OCI-LY1 (cell line): ENCODE measurements around the gene ABHD6.

ENCODE experiments used
- H2AFZ ChIP-seq: fragments of 200-600 bp; sonication (generic), shearing (Covaris generic); 2 replicates; pipeline ENCODE4 v1.6.0; 2014; ENCODE audit warnings: antibody characterized with exemption, mild to moderate bottlenecking, low read length
- H3F3A ChIP-seq: fragments of 200-600 bp; sonication (generic), shearing (Covaris generic); 2 replicates; pipeline ENCODE4 v1.6.0; 2014; ENCODE audit warnings: mild to moderate bottlenecking, antibody characterized with exemption, low read length, moderate library complexity; ENCODE audit not compliant: insufficient read depth
- H3K27ac ChIP-seq: fragments of 200-600 bp; sonication (generic); 2 replicates; pipeline ENCODE4 v1.5.1; 2014; ENCODE audit warnings: low read length, mixed run types, mild to moderate bottlenecking, low read depth; ENCODE audit not compliant: poor library complexity, severe bottlenecking
- H3K27me3 ChIP-seq: fragments of 200-600 bp; sonication (generic); 2 replicates; pipeline ENCODE4 v1.6.0; 2014; ENCODE audit warnings: antibody characterized with exemption, mild to moderate bottlenecking, low read length, moderate library complexity; ENCODE audit not compliant: insufficient read depth
- H3K36me3 ChIP-seq: fragments of 200-600 bp; sonication (generic); 2 replicates; pipeline ENCODE4 v1.6.1; 2014; ENCODE audit warnings: mild to moderate bottlenecking, antibody characterized with exemption, low read length, moderate library complexity, mixed read lengths; ENCODE audit not compliant: insufficient read depth
- H3K4me1 ChIP-seq: fragments of 200-600 bp; sonication (generic); 2 replicates; pipeline ENCODE4 v1.5.1; 2014; ENCODE audit warnings: mild to moderate bottlenecking, low read length, moderate library complexity; ENCODE audit not compliant: insufficient read depth, severe bottlenecking
- H3K4me2 ChIP-seq: fragments of 200-600 bp; sonication (generic), shearing (Covaris generic); 2 replicates; pipeline ENCODE4 v1.6.1; 2014; ENCODE audit warnings: low read length
- H3K4me3 ChIP-seq: fragments of 200-600 bp; sonication (generic); 2 replicates; pipeline ENCODE4 v1.5.1; 2014; ENCODE audit warnings: low read length, low read depth, mild to moderate bottlenecking, mixed read lengths; ENCODE audit not compliant: poor library complexity, severe bottlenecking
- H3K79me2 ChIP-seq: fragments of 200-600 bp; shearing (Covaris generic); 2 replicates; pipeline ENCODE4 v1.6.1; 2016; ENCODE audit warnings: mixed run types, low read length, mixed read lengths; ENCODE audit not compliant: insufficient read depth
- H3K9ac ChIP-seq: fragments of 200-600 bp; sonication (generic), shearing (Covaris generic); 2 replicates; pipeline ENCODE4 v1.6.1; 2014; ENCODE audit warnings: mild to moderate bottlenecking, low read length, mixed read lengths
- H3K9me2 ChIP-seq: fragments of 200-600 bp; sonication (generic), shearing (Covaris generic); 2 replicates; pipeline ENCODE4 v1.6.1; 2014; ENCODE audit warnings: low read depth, mild to moderate bottlenecking, low read length, mixed read lengths
- H3K9me3 ChIP-seq: fragments of 200-600 bp; shearing (Covaris generic); 2 replicates; pipeline ENCODE4 v1.6.1; 2014; ENCODE audit warnings: low read length, mixed read lengths
- H4K20me1 ChIP-seq: fragments of 200-600 bp; sonication (generic), shearing (Covaris generic); 2 replicates; pipeline ENCODE4 v1.6.0; 2016; ENCODE audit warnings: mild to moderate bottlenecking, low read length; ENCODE audit not compliant: insufficient read depth
- EZH2 ChIP-seq: fragments of 200-600 bp; sonication (generic), shearing (Covaris generic); IDR thresholded peaks from 2 replicates; pipeline ENCODE4 v1.8.0; 2017; ENCODE audit warnings: borderline replicate concordance, mixed run types, mild to moderate bottlenecking, antibody characterized with exemption, low read length, moderate library complexity, mixed read lengths
- TF ChIP-seq, protein P1 (sequence below): fragments of 200-600 bp; sonication (generic), shearing (Covaris generic); IDR thresholded peaks from 2 replicates; pipeline ENCODE4 v1.5.1; 2017; ENCODE audit warnings: mild to moderate bottlenecking, antibody characterized with exemption, low read length, moderate library complexity, mixed read lengths

Gene ABHD6

DNA sequence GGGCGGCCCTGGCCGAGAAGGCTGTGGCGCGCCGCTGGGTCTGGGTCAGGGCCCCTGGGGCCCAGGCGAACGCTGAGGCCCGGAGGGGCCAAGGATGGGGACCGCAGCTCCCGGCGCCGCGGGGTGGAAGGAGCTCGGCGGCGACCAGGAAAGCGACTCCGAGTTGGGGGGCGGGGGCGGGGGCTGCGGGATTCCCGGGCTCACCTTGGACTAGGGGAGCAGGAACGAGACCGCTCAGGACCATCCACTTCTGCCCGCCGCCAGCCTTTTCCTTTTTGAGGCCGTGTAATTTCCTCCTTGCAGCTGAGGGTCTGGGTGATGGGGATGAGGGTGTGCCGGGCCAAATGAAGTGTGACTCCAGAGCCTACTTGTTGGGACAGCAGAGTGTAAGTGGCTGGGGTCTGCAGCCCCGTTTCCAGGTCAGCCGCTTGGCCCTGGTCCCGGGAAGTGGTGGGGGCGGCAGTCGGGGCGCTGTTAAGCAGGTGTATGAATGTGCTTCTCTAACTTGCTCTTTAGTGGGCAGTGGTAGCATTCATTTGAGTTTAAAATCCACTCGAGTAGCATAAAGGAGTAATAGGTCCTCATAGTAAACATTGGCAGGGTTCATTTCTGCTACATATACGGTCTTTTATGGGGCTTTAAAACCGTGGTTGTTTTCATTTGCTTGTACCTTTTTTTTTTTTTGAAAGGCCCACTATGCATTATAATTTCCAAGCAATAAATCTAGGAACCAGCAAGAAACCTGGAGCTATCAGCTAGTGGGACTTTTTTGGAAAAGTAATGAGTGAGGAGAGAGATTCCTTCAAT is 95.8 kb downstream of the ABHD6 start:
- TF ChIP-seq EZH2: no peak
- TF ChIP-seq, protein P1, sequence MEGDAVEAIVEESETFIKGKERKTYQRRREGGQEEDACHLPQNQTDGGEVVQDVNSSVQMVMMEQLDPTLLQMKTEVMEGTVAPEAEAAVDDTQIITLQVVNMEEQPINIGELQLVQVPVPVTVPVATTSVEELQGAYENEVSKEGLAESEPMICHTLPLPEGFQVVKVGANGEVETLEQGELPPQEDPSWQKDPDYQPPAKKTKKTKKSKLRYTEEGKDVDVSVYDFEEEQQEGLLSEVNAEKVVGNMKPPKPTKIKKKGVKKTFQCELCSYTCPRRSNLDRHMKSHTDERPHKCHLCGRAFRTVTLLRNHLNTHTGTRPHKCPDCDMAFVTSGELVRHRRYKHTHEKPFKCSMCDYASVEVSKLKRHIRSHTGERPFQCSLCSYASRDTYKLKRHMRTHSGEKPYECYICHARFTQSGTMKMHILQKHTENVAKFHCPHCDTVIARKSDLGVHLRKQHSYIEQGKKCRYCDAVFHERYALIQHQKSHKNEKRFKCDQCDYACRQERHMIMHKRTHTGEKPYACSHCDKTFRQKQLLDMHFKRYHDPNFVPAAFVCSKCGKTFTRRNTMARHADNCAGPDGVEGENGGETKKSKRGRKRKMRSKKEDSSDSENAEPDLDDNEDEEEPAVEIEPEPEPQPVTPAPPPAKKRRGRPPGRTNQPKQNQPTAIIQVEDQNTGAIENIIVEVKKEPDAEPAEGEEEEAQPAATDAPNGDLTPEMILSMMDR: peak; percentile 53
- peaks cover 5% of the 10 kb centered on the region; the same call in 1 of the 2 replicates for H3F3A ChIP-seq
- peak overlapping the region; percentile 86 for H3K9ac ChIP-seq
- no peak overlapping the region for H2AFZ ChIP-seq
- H3K27ac ChIP-seq: peak overlapping the region; percentile 92
- H3K27me3 ChIP-seq: no peaks in the 10 kb centered on the region
- H4K20me1 ChIP-seq: no peaks in the 10 kb centered on the region
- H3K9me3 ChIP-seq: no peaks in the 10 kb centered on the region
- peaks cover 58% of the 10 kb centered on the region for H3K79me2 ChIP-seq
- H3K4me3 ChIP-seq: peak overlapping the region; percentile 98
- peak overlapping the region; percentile 95 for H3K4me2 ChIP-seq
- H3K9me2 ChIP-seq: no peaks in the 10 kb centered on the region
- H3K36me3 ChIP-seq: peaks cover 32% of the 10 kb centered on the region
- peaks cover 58% of the 10 kb centered on the region for H3K4me1 ChIP-seq

DNA sequence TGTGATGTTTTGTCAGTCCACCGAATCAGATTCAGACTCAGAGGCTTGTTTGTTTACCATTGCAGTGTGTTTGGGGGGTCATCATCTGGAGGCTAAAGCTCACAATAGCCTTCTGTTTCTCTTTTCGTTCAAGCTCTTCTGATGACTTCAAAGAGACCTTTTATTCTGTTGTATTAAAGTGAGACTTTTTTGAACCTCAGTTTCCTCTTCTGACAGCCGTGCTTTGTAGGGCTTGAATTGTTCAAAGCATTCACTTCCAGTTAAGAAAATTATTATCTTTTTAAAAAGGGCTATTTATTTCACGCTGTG is 96.4 kb downstream of the ABHD6 start:
- Histone ChIP-seq H3K27me3 (no peaks in the 10 kb centered on the region), H3K4me2 (peak overlapping the region; percentile 95), H2AFZ (no peak overlapping the region), H3F3A (peaks cover 4% of the 10 kb centered on the region; the same call in 1 of the 2 replicates), H3K4me3 (peak overlapping the region; percentile 98), H3K9me2 (no peaks in the 10 kb centered on the region), H3K79me2 (peaks cover 61% of the 10 kb centered on the region), H3K27ac (peak overlapping the region; percentile 92), H4K20me1 (no peaks in the 10 kb centered on the region), H3K9me3 (no peaks in the 10 kb centered on the region), H3K36me3 (peaks cover 36% of the 10 kb centered on the region), H3K4me1 (peaks cover 64% of the 10 kb centered on the region), H3K9ac (peak overlapping the region; percentile 86)
- TF ChIP-seq, protein P1: no peak
- TF ChIP-seq EZH2: no peak

- H3K9me3 ChIP-seq: no peaks in the 10 kb centered on the region
- peak overlapping the region; percentile 95 for H3K4me2 ChIP-seq
- peak overlapping the region; percentile 98 for H3K4me3 ChIP-seq
- peaks cover 67% of the 10 kb centered on the region for H3K79me2 ChIP-seq
- no peaks in the 10 kb centered on the region for H3K27me3 ChIP-seq
- H4K20me1 ChIP-seq: no peaks in the 10 kb centered on the region
- H3K9me2 ChIP-seq: no peaks in the 10 kb centered on the region
- no peak overlapping the region for H2AFZ ChIP-seq
- peak overlapping the region; percentile 86 for H3K9ac ChIP-seq
- TF ChIP-seq, protein P1: no peak
- peak overlapping the region; percentile 92 for H3K27ac ChIP-seq
- H3F3A ChIP-seq: no peaks in the 10 kb centered on the region; the same call in 1 of the 2 replicates
- peaks cover 41% of the 10 kb centered on the region for H3K36me3 ChIP-seq
- H3K4me1 ChIP-seq: peaks cover 69% of the 10 kb centered on the region
Observed at GRCh38 chr3:58334506-58334884, 96.9 kb downstream of the ABHD6 start.
